ENCODE measurements around the gene TNPO1.

DNA sequence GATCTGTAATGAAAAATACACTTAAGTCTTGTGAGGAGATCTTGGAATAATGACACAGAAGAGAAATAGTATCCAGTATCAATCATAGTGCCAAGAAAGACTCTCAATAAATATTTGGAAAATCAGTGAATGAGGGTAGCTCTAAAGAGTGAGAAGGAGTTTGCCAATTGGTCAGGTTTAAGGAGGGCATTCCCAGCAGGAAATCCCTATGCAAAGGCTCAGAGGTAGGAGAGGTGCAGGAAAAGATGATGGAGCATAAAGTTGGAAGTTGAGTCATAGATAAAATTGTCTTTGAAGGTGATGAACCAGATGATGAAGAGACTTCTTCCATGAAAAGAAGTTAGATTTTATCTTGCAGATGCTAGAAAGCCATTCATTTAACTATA is 27.8 kb downstream of the TNPO1 start:
- TF ChIP-seq, protein P1, sequence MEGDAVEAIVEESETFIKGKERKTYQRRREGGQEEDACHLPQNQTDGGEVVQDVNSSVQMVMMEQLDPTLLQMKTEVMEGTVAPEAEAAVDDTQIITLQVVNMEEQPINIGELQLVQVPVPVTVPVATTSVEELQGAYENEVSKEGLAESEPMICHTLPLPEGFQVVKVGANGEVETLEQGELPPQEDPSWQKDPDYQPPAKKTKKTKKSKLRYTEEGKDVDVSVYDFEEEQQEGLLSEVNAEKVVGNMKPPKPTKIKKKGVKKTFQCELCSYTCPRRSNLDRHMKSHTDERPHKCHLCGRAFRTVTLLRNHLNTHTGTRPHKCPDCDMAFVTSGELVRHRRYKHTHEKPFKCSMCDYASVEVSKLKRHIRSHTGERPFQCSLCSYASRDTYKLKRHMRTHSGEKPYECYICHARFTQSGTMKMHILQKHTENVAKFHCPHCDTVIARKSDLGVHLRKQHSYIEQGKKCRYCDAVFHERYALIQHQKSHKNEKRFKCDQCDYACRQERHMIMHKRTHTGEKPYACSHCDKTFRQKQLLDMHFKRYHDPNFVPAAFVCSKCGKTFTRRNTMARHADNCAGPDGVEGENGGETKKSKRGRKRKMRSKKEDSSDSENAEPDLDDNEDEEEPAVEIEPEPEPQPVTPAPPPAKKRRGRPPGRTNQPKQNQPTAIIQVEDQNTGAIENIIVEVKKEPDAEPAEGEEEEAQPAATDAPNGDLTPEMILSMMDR (IDR thresholded peaks at IDR 0.05; ENCODE audit: poor library complexity, severe bottlenecking) = no peak
- no peak for TF ChIP-seq EP300 (conservative IDR thresholded peaks at IDR 0.05; ENCODE audit: poor library complexity, severe bottlenecking)
